OCI-M1 (cell line): ENCODE results near the gene SNX10.
"Not testable (repeated sequence)": the region's sequence is repeated elsewhere in the genome, so short reads cannot be mapped to it uniquely, and the experiment has no call there.

Experiments used
- DNase-seq: peaks from one replicate; lab custom pipeline; 2025; lab: John Stamatoyannopoulos, UW

SNX10 gene, protein sequence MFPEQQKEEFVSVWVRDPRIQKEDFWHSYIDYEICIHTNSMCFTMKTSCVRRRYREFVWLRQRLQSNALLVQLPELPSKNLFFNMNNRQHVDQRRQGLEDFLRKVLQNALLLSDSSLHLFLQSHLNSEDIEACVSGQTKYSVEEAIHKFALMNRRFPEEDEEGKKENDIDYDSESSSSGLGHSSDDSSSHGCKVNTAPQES

GRCh38 chr7:26291699-26292538 lies at the start of gene SNX10:
Gene SNX10 (plus strand): TSS chr7:26291862. CDS start chr7:26346443, 54,581 bp downstream.
- DNase-seq: peak; percentile 67

GRCh38 chr7:26245150-26245549 lies 46.5 kb upstream of the SNX10 start:
- no peak for DNase-seq

DNA sequence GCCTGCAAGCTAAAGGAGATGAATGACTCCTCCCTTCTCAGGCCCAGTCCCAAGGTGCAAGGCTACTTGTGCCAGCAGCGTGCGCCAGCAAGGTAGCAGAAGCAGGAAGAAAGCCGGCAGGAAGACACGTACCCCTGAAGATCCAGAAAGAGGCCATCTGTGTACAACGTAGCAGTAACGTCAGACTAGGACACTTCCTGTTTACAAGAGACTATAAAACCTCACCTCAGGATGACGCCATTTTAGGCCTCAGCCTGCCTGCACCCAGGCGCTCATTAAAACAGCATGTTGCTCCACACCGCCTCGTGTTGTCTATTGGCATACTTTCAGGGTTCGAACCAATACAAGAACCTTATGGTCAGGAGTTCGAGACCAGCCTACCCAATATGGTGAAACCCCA lies 41.4 kb upstream of the SNX10 start:
- DNase-seq: no peak

DNA sequence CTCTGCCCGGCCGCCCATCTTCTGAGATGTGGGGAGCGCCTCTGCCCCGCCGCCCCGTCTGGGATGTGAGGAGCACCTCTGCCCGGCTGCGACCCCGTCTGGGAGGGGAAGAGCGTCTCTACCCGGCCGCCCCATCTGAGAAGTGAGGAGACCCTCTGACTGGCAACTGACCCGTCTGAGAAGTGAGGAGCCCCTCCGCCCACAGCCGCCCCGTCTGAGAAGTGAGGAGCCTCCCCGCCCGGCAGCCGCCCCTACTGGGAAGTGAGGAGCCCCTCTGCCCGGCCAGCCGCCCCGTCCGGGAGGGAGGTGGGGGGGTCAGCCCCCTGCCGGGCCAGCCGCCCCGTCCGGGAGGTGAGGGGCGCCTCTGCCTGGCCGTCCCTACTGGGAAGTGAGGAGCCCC lies 29.8 kb upstream of the SNX10 start:
- not testable (repeated sequence) for DNase-seq

DNA sequence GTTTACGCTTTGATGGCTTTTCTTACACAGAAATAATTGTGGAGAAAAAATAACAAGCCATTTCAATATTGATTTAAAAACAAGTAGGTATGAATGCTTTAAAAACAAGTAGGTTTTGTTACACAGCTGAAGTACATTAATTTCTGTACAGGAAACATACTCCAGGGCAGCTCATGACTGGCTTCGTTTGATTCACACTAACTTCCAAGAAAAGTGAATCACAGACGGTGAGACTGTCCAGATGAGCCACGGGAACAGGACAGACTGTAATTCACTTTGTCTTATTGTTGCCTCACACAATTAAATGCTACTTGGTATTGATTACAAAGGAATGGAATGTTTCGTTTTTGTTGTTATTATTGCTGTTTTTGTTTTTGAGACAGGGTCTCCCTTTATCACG lies 26.6 kb upstream of the SNX10 start:
- no peak for DNase-seq

GRCh38 chr7:26265499-26266075 lies 26.1 kb upstream of the SNX10 start:
- no peak for DNase-seq

DNA sequence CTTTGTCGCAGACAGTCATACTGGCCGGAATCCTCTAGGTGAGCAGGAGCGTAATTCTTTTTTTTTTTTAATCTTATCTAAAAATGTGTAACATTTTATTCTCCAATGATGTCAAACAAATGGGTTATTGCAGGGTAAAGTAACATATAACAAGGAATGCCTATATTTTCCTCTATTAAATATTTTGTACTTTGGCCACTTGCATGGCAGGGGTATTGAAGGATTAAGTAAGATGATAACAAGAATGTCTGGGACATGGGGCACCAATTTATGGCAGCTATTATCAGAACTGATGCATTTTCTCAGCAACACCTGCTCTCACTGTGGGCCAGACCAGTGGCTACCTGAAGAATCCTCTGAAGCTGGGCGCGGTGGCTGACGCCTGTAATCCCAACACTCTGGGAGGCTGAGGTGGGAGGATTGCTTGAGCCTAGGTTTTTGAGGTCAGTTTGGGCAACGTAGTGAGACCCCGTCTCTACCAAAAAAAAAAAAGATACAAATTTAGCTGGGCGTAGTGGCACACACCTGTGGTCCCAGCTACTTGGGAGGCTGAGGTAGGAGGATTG lies 24.0 kb upstream of the SNX10 start:
- DNase-seq: no peak

DNA sequence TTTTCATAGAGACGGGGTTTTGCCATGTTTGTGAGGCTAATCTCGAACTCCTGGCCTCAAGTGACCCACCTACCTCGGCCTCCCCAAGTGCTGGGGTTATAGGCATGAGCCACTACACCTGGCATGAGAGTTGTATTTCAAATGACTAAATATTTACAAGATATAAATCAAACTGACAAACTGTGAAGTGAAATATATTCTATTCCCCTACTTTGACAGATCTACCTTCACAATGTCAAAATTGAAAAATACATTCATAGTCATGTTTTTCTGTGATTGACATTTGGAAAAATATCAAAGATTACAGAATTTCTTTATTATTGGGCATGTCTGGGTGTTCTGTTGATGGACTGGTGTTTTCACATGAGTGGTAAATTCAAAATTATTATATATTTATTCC lies 16.4 kb upstream of the SNX10 start:
- DNase-seq: no peak

DNA sequence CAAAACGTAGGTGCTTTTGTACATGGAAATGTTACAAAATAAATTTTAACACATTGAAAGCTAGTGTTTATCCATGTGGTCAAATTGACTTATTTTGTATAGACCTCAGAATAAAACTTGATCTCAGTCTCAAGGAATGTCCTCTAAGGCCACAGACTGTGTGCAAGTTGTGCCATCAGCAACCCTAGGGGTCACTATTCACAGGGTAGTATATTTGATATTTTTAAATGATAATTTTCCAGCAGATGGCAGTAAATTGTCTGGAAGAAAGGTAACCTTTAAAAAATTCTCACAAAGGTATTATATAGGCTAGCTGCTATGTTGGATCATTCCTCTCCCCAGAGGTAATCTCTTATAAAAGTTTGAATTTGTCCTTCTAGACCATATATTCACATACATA lies 12.9 kb upstream of the SNX10 start:
- DNase-seq: peak; percentile 68

DNA sequence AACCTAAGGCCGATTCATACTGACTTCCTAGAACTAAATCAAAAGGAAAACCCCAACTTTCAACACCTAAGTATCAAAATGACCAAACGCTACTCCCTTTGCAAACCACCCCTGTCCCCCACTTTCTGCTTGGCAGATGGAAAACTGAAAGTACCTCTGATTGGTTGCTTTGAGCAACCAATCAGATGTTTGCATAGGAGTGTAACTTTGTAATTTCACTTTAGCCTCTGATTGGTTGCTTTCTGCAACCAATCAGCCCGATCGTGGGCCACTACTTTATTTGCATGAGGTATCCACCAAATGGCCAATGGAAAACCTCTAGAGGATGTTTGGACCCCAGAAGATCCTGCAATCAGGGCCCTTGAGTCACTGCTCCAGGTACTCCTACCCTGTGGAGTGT lies 12.3 kb upstream of the SNX10 start:
- DNase-seq: peak; percentile 55

- no peak for DNase-seq
Measured at GRCh38 chr7:26280097-26280496, 11.6 kb upstream of the SNX10 start.

DNA sequence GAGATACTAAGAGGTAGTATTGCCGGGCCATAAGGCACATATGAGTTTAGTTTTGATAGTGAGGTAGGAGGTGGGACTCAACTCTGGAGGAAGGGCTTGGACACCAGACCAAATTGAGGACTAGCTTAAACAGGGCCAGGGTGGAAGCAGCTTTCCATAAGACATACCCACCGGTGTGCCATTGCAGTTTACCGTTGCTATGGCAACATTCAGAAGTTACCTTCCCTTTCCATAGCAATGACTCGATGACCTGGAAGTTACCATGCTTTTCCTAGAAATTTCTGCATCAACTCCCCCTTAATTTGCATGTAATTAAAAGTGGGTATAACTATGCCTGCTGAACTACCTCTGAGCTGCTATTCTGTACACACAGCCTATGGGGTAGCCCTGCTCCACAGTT lies 10.9 kb upstream of the SNX10 start:
- DNase-seq: no peak

DNA sequence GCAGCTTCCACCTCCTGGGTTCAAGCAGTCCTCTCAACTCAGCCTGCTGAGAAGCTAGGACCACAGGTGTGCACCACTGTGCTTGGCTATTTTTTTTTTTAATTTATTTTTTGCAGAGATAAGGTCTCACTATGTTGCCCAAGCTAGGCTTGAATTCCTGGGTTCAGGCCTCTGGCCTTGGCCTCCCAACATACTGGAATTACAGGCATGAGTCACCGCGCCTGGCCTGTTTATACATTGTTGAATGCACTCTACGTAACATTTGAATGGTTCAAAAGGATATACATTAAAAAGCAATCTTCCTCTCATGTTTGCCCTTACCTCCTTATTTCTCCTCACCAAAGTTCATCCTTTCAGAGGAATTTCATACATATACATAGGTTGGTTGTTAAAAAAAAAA lies 7.2 kb upstream of the SNX10 start:
- no peak for DNase-seq

DNA sequence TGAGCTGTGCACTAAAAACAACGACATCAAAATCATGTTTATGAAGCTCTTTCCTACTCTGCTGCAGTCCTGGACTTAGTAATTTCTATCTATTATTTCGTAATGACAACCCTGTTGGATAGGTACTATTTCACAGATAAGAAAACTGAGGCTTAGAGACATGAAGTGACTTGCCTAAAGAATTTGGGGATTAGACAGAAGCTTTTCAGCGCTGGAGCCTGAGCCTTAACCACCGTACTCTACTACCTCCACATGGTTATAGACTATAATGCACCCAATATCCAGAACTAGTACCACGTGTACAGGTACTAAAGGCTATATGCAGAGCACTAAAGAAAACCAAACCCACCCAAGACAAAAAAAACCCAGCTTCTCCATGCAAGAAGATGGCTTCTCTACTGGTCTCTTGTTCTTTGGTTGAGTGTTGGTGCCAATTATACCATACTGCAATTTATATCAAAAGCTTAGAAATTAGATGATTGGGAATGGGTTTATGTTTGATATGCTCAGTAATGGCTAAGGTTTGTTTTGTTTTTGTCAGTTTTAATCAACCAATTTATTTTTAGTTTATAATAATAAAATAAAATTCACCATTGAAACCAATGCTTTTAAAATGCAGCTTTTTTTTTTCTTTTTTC lies 6.5 kb upstream of the SNX10 start:
- DNase-seq: peak; percentile 55

DNA sequence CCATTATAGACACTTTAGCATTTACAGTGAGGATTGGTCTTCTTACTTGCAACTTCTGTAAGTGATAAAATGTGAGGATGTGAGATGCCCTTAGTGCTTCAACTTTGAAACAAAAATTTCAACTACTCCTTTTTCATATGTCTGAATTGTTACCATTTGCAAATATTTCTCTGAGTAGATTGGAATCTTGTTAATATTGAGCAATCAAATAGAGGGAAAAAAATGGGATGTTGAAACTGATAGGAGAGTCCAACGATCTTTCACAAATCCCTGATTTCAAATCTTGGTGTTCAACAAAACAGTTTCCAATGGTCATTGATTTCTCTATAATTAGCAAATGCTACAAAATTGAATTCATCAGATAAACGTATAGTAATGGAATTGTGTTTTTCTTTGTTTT lies 5.5 kb upstream of the SNX10 start:
- DNase-seq: no peak

- DNase-seq: not testable (repeated sequence)
Measured at GRCh38 chr7:26288126-26288525, 3.5 kb upstream of the SNX10 start.

DNA sequence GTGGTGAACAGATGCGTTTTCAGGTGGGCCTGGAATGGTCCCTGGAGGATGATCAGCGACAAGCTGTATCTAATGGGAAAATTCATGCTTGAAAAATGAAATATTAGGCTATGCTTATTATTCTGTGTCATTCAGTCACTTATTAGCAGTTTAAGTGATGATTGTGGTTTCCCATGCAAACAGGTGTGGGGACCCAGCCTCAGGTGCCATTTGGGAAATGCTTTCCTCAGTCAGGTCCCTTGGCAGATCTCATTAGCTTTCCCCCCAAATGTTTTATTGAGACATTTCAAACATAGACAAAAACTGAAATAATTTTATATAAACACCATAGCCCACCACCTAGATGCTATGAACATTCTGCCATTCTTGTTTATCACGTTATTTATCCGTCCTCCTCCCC lies 411 bp upstream of the SNX10 start:
- DNase-seq: no peak

DNA sequence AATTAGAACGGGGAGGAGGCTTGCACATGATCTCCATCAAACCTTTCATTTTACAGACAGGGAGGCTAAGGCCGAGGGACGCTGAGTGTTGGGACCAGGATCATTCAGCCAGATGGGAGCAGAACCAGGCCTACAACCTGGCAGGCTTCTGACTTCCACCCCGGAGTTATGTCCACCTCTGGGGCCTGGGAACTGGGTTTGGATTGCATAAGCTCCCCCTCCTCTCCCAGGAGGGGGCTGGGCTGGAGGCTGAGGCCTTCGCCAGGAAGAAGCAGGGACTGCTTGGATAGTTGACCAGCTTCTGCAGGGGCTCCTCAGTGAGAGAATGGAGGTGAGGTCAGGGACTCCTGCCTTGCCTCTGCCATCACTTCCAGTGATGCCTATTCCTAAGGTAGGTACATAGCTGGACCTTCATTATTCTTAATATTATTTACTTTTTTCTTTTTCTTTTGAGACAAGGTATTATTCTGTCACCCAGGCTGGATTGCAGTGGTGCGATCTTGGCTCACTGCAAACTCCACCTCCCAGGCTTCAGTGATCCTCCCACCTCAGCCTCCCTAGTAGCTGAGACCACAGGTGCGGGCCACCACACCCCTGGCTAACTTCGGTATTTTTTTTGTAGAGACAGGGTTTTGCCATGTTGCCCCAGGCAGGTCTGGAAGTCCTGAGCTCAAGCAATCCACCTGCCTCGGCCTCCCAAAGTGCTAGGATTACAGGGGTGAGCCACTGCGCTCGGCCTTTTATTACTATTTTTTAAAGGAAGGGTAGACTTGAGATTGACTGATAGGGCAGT lies 1.3 kb downstream of the SNX10 start:
- DNase-seq: no peak

- DNase-seq: peak; percentile 46
Measured at GRCh38 chr7:26293569-26294308, 2.1 kb downstream of the SNX10 start.

DNA sequence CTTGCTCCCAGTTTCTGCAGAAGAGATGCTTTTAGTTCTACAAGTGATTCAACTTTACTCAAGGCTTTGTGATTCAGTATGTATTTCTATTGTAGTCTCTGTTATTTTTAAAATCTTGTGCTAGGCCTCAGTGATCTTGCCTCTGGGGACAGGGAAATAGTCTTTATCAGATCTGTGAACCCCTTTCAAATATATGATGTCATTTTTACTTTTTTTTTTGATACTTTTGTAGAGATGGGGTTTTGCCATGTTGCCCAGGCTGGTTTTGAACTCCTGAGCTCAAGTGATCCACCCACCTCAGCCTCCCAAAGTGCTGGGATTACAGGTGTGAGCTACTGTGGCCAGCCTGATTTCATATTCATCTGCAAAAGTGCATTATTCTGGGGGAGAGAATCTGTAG lies 3.4 kb downstream of the SNX10 start:
- DNase-seq: no peak

DNA sequence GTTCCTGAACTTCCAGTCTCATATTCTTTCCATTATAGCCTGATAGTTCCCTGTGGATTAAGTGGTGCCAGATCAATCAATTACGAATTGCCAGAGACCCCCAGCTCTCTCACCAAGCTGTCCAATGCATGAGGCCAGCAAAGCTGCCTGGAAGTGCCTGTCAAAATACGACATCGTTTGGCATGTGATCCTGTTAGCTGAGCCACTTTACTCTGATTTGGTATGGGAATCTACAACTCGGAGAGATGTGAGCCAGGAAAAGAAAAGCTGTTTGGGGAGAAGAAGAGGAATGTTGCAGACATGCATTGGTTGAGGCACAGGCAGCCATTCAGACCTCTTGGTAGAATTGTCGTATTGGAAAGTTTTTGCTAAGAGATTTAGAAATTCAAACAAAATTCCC lies 3.9 kb downstream of the SNX10 start:
- no peak for DNase-seq
